Activated CD8-positive, alpha-beta memory T cell treated with anti-CD3 and anti-CD28 coated beads, Interleukin-2, amount 10 ng/mL, durations not matched to agents 7 days and 5 days (primary cell): Measurements from ENCODE around the gene ADAMTS12. TPM values are rescaled to one million over a fixed set of nuclear protein-coding genes. Genes with fewer than 3 reads are reported as not detected.
"Not testable (repeated sequence)": the region's sequence is repeated elsewhere in the genome, so short reads cannot be mapped to it uniquely, and the experiment has no call there.

Experiments
- ATAC-seq: fragments of 150-1000 bp; cut with Tn5 transposase; one replicate; pipeline ENCODE4 v1.10.0; 2021; ENCODE audit warnings: moderate library complexity
- CTCF ChIA-PET: fragments of 350-600 bp; sonication (Branson Sonifier 250); formaldehyde crosslinking; loops from one replicate; lab custom pipeline; 2021; ENCODE audit warnings: antibody characterized with exemption; lab: Charles Lee
- DNase-seq: peaks from one replicate; pipeline ENCODE4 v3.0.0-alpha.2; 2020
- H3K27ac Mint-ChIP-seq: one replicate; pipeline ENCODE4 v1.8.0; 2021; ENCODE audit warnings: mild to moderate bottlenecking, mixed read lengths
- H3K27me3 Mint-ChIP-seq: one replicate; pipeline ENCODE4 v1.8.0; 2021; ENCODE audit warnings: mixed read lengths
- H3K36me3 Mint-ChIP-seq: one replicate; pipeline ENCODE4 v1.8.0; 2021; ENCODE audit warnings: mild to moderate bottlenecking, mixed read lengths
- H3K4me1 Mint-ChIP-seq: one replicate; pipeline ENCODE4 v1.8.0; 2021; ENCODE audit warnings: mixed read lengths
- H3K4me3 Mint-ChIP-seq: one replicate; pipeline ENCODE4 v1.8.0; 2021; ENCODE audit warnings: mild to moderate bottlenecking, moderate library complexity, mixed read lengths
- H3K9me3 Mint-ChIP-seq: one replicate; pipeline ENCODE4 v1.8.0; 2022; ENCODE audit warnings: low read depth, mixed read lengths
- total RNA-seq, 2 experiments: library from RNA; stranded (reverse); gene quantifications; one replicate each; pipeline ENCODE4 v1.2.3, GENCODE V29; 2021

Gene ADAMTS12
- total RNA-seq, 2 experiments from 2014 or later, result not detected

GRCh38 chr5:33929925-33930690 lies 38.3 kb upstream of the ADAMTS12 start:
- Mint-ChIP-seq H3K27me3 (peaks cover 25% of the 10 kb centered on the region), H3K36me3 (no peaks in the 10 kb centered on the region), H3K9me3 (no peaks in the 10 kb centered on the region), H3K27ac (no peak overlapping the region), H3K4me1 (no peaks in the 10 kb centered on the region), H3K4me3 (no peak overlapping the region)
- no peak for ATAC-seq
- no peak for DNase-seq
- CTCF ChIA-PET, result no interaction called here

GRCh38 chr5:33928283-33928682 lies 36.5 kb upstream of the ADAMTS12 start:
- no peak for DNase-seq

GRCh38 chr5:33927685-33928084 lies 35.9 kb upstream of the ADAMTS12 start:
- no peaks in the 10 kb centered on the region for H3K9me3 Mint-ChIP-seq
- peaks cover 14% of the 10 kb centered on the region for H3K27me3 Mint-ChIP-seq
- H3K4me1 Mint-ChIP-seq, result no peaks in the 10 kb centered on the region
- DNase-seq, result no peak
- no peak overlapping the region for H3K27ac Mint-ChIP-seq
- H3K36me3 Mint-ChIP-seq, result no peaks in the 10 kb centered on the region
- CTCF ChIA-PET, result no interaction called here
- no peak overlapping the region for H3K4me3 Mint-ChIP-seq
- ATAC-seq, result no peak

More at GRCh38 chr5:33928283-33928682, 36.5 kb upstream of the ADAMTS12 start:
- Mint-ChIP-seq H3K36me3 (no peaks in the 10 kb centered on the region), H3K4me3 (no peak overlapping the region), H3K27ac (no peak overlapping the region), H3K9me3 (no peaks in the 10 kb centered on the region), H3K4me1 (no peaks in the 10 kb centered on the region), H3K27me3 (peaks cover 14% of the 10 kb centered on the region)
- CTCF ChIA-PET, result no interaction called here
- no peak for ATAC-seq

- ATAC-seq, result no peak
- DNase-seq, result no peak
- Mint-ChIP-seq H3K27me3 (peaks cover 7% of the 10 kb centered on the region), H3K4me3 (no peak overlapping the region), H3K27ac (no peak overlapping the region), H3K36me3 (no peaks in the 10 kb centered on the region), H3K4me1 (no peaks in the 10 kb centered on the region), H3K9me3 (no peaks in the 10 kb centered on the region)
- CTCF ChIA-PET, result no interaction called here
Observed at GRCh38 chr5:33925278-33925677, 33.5 kb upstream of the ADAMTS12 start.

GRCh38 chr5:33921002-33921401 lies 29.2 kb upstream of the ADAMTS12 start:
- no peak for ATAC-seq
- CTCF ChIA-PET, result interaction anchor here (0.7 kb wide), 1 partner anchor 14 kb away, joined by 4 read pairs; no protein-coding TSS in a partner anchor

GRCh38 chr5:33914844-33915243 lies 23.1 kb upstream of the ADAMTS12 start:
- H3K4me1 Mint-ChIP-seq, CTCF ChIA-PET, H3K9me3 Mint-ChIP-seq, H3K4me3 Mint-ChIP-seq, DNase-seq, H3K36me3 Mint-ChIP-seq, ATAC-seq, H3K27ac Mint-ChIP-seq, H3K27me3 Mint-ChIP-seq: not testable (repeated sequence)

More at GRCh38 chr5:33921002-33921401, 29.2 kb upstream of the ADAMTS12 start:
- H3K4me3 Mint-ChIP-seq, result no peak overlapping the region
- no peaks in the 10 kb centered on the region for H3K9me3 Mint-ChIP-seq
- DNase-seq, result no peak
- H3K36me3 Mint-ChIP-seq, result no peaks in the 10 kb centered on the region
- no peak overlapping the region for H3K27ac Mint-ChIP-seq
- H3K27me3 Mint-ChIP-seq, result peaks cover 7% of the 10 kb centered on the region
- no peaks in the 10 kb centered on the region for H3K4me1 Mint-ChIP-seq

GRCh38 chr5:33906248-33906647 lies 14.5 kb upstream of the ADAMTS12 start:
- ATAC-seq, H3K27ac Mint-ChIP-seq, H3K36me3 Mint-ChIP-seq, H3K4me1 Mint-ChIP-seq, H3K4me3 Mint-ChIP-seq, H3K9me3 Mint-ChIP-seq, CTCF ChIA-PET, DNase-seq: not testable (repeated sequence)
- H3K27me3 Mint-ChIP-seq, result peaks cover 12% of the 10 kb centered on the region

GRCh38 chr5:33905381-33905780 lies 13.6 kb upstream of the ADAMTS12 start:
- no peak for ATAC-seq
- CTCF ChIA-PET, result no interaction called here
- Mint-ChIP-seq H3K4me1 (no peaks in the 10 kb centered on the region), H3K4me3 (no peak overlapping the region), H3K27ac (no peak overlapping the region), H3K36me3 (no peaks in the 10 kb centered on the region), H3K9me3 (peaks cover 8% of the 10 kb centered on the region), H3K27me3 (peaks cover 12% of the 10 kb centered on the region)
- no peak for DNase-seq

- Mint-ChIP-seq H3K9me3 (peaks cover 8% of the 10 kb centered on the region), H3K36me3 (no peaks in the 10 kb centered on the region), H3K27ac (no peak overlapping the region), H3K27me3 (peaks cover 7% of the 10 kb centered on the region), H3K4me3 (no peak overlapping the region), H3K4me1 (no peaks in the 10 kb centered on the region)
- DNase-seq, result no peak
- ATAC-seq, result no peak
- CTCF ChIA-PET, result no interaction called here
Observed at GRCh38 chr5:33903118-33903517, 11.3 kb upstream of the ADAMTS12 start.

GRCh38 chr5:33901156-33901555 lies 9.4 kb upstream of the ADAMTS12 start:
- DNase-seq, result no peak
- CTCF ChIA-PET, result no interaction called here
- no peaks in the 10 kb centered on the region for H3K4me1 Mint-ChIP-seq
- no peak for ATAC-seq
- no peak overlapping the region for H3K4me3 Mint-ChIP-seq
- no peaks in the 10 kb centered on the region for H3K36me3 Mint-ChIP-seq
- no peak overlapping the region for H3K27ac Mint-ChIP-seq
- H3K9me3 Mint-ChIP-seq, result peaks cover 4% of the 10 kb centered on the region
- H3K27me3 Mint-ChIP-seq, result peaks cover 14% of the 10 kb centered on the region

GRCh38 chr5:33894566-33894965 lies 2.8 kb upstream of the ADAMTS12 start:
- no peaks in the 10 kb centered on the region for H3K36me3 Mint-ChIP-seq

GRCh38 chr5:33892620-33893137 lies 889 bp upstream of the ADAMTS12 start:
- peaks cover 56% of the 10 kb centered on the region for H3K27me3 Mint-ChIP-seq
- CTCF ChIA-PET, result interaction anchor here (1.5 kb wide), 1 partner anchor 42 kb away, joined by 4 read pairs; no protein-coding TSS in a partner anchor
- no peaks in the 10 kb centered on the region for H3K36me3 Mint-ChIP-seq

More at GRCh38 chr5:33894566-33894965, 2.8 kb upstream of the ADAMTS12 start:
- H3K4me3 Mint-ChIP-seq, result no peak overlapping the region
- CTCF ChIA-PET, result no interaction called here
- no peaks in the 10 kb centered on the region for H3K9me3 Mint-ChIP-seq
- ATAC-seq, result no peak
- peaks cover 57% of the 10 kb centered on the region for H3K27me3 Mint-ChIP-seq
- no peak overlapping the region for H3K27ac Mint-ChIP-seq
- no peak for DNase-seq
- H3K4me1 Mint-ChIP-seq, result no peaks in the 10 kb centered on the region

GRCh38 chr5:33891446-33891787 lies 373 bp downstream of the ADAMTS12 start:
- Mint-ChIP-seq H3K27me3 (peaks cover 51% of the 10 kb centered on the region), H3K27ac (no peak overlapping the region)

More at GRCh38 chr5:33892620-33893137, 889 bp upstream of the ADAMTS12 start:
- no peak for DNase-seq
- no peak overlapping the region for H3K4me3 Mint-ChIP-seq
- H3K27ac Mint-ChIP-seq, result no peak overlapping the region
- ATAC-seq, result no peak
- no peaks in the 10 kb centered on the region for H3K9me3 Mint-ChIP-seq
- no peaks in the 10 kb centered on the region for H3K4me1 Mint-ChIP-seq

More at GRCh38 chr5:33891446-33891787, 373 bp downstream of the ADAMTS12 start:
- CTCF ChIA-PET, result interaction anchor here (1.5 kb wide), 1 partner anchor 43 kb away, joined by 4 read pairs; no protein-coding TSS in a partner anchor
- no peak for ATAC-seq
- no peaks in the 10 kb centered on the region for H3K9me3 Mint-ChIP-seq
- no peaks in the 10 kb centered on the region for H3K4me1 Mint-ChIP-seq
- H3K4me3 Mint-ChIP-seq, result no peak overlapping the region
- no peak for DNase-seq
- no peaks in the 10 kb centered on the region for H3K36me3 Mint-ChIP-seq
